Colonic mucosa (tissue), 4 donors: ENCODE data around the gene RBM45. TPM values are rescaled to one million over a fixed set of nuclear protein-coding genes. Genes with fewer than 3 reads are reported as not detected.

ENCODE experiments used
- DNase-seq: peaks from one replicate; pipeline ENCODE4 v3.0.0-alpha.2; 2020
- H3K27ac ChIP-seq: fragments of 200-600 bp; one replicate; pipeline ENCODE4 v1.8.0; 2021
- H3K27me3 ChIP-seq: fragments of 200-600 bp; one replicate; pipeline ENCODE4 v1.8.0; 2021
- H3K36me3 ChIP-seq: fragments of 200-600 bp; one replicate; pipeline ENCODE4 v1.8.0; 2021
- H3K4me1 ChIP-seq: fragments of 200-600 bp; one replicate; pipeline ENCODE4 v1.8.0; 2021; ENCODE audit warnings: mild to moderate bottlenecking
- H3K4me3 ChIP-seq: fragments of 200-600 bp; one replicate; pipeline ENCODE4 v1.8.0; 2021
- H3K9ac ChIP-seq, 2 donors: one replicate each; pipeline ENCODE4 v1.7.0; 2013; ENCODE audit warnings: control low read depth in 2 of 2, low read depth in 2 of 2, low read length in 2 of 2
- H3K9me3 ChIP-seq: fragments of 200-600 bp; one replicate; pipeline ENCODE4 v1.8.0; 2021
- CTCF ChIP-seq: fragments of 200-600 bp; IDR thresholded peaks from one replicate; pipeline ENCODE4 v1.8.0; 2022; ENCODE audit warnings: antibody characterized with exemption, mild to moderate bottlenecking
- intact Hi-C: fragments of 100-400 bp; cut with DNase I; formaldehyde crosslinking; loops from one replicate; pipeline ENCODE4 v1.14.1; 2022
- total RNA-seq, 2 donors: library from RNA; stranded (reverse); fragmentation: NEBNext Ultra II Directional in 1 of 2; extraction: Animal tissue kit (Norgen Biotek cat#: 25700) in 1 of 2; gene quantifications; one replicate each; pipeline ENCODE4 v1.2.1, GENCODE V29; 2021
- donor health status: healthy.
- donor health status: DM: no; HTN: no; CAD: no.
- donor health status: DM: no; HTN: no; CAD: no.

RBM45 gene
- total RNA-seq, 2 donors from 2014 or later, result 12.1 to 12.7 TPM

GRCh38 chr2:178109813-178110212 is 2.4 kb upstream of the RBM45 start:
- Histone ChIP-seq H3K9ac (no peak overlapping the region), H3K9me3 (no peaks in the 10 kb centered on the region), H3K4me1 (peaks cover 4% of the 10 kb centered on the region), H3K27me3 (no peaks in the 10 kb centered on the region), H3K27ac (no peak overlapping the region), H3K36me3 (no peaks in the 10 kb centered on the region), H3K4me3 (no peak overlapping the region)
- no peak for DNase-seq
- peak; percentile 53 for TF ChIP-seq CTCF
- intact Hi-C loops, result loop anchor here (5.0 kb wide), 2 partner anchors 128 to 307 kb away; no protein-coding TSS in a partner anchor

- Histone ChIP-seq H3K36me3 (no peaks in the 10 kb centered on the region), H3K9me3 (no peaks in the 10 kb centered on the region), H3K27ac (no peak overlapping the region), H3K4me3 (no peak overlapping the region), H3K4me1 (peaks cover 4% of the 10 kb centered on the region), H3K27me3 (no peaks in the 10 kb centered on the region), H3K9ac (no peak overlapping the region)
- DNase-seq, result no peak
- intact Hi-C loops, result loop anchor here (5.0 kb wide), 2 partner anchors 128 to 307 kb away; no protein-coding TSS in a partner anchor
- TF ChIP-seq CTCF, result no peak
Observed at GRCh38 chr2:178110681-178111080, 1.6 kb upstream of the RBM45 start.

GRCh38 chr2:178111743-178112142 is 494 bp upstream of the RBM45 start:
- no peak overlapping the region for H3K27ac ChIP-seq
- no peaks in the 10 kb centered on the region for H3K9me3 ChIP-seq
- DNase-seq, result no peak
- H3K9ac ChIP-seq, result no peak overlapping the region
- no peaks in the 10 kb centered on the region for H3K27me3 ChIP-seq
- H3K4me3 ChIP-seq, result no peak overlapping the region
- peaks cover 4% of the 10 kb centered on the region for H3K4me1 ChIP-seq
- no peak for TF ChIP-seq CTCF
- intact Hi-C loops, result loop anchor here (5.0 kb wide), 2 partner anchors 129 to 306 kb away; no protein-coding TSS in a partner anchor
- no peaks in the 10 kb centered on the region for H3K36me3 ChIP-seq

- TF ChIP-seq CTCF, result no peak
- Histone ChIP-seq H3K27me3 (no peaks in the 10 kb centered on the region), H3K36me3 (no peaks in the 10 kb centered on the region), H3K9me3 (no peaks in the 10 kb centered on the region), H3K4me3 (no peak overlapping the region), H3K27ac (no peak overlapping the region), H3K9ac (no peak overlapping the region), H3K4me1 (peaks cover 4% of the 10 kb centered on the region)
- intact Hi-C loops, result loop anchor here (5.0 kb wide), 2 partner anchors 132 to 303 kb away; no protein-coding TSS in a partner anchor
- DNase-seq, result no peak
Observed at GRCh38 chr2:178114462-178114861, 2.2 kb downstream of the RBM45 start.

- Histone ChIP-seq H3K4me3 (no peak overlapping the region), H3K9me3 (no peaks in the 10 kb centered on the region), H3K9ac (no peak overlapping the region), H3K4me1 (peaks cover 4% of the 10 kb centered on the region), H3K27ac (no peak overlapping the region), H3K36me3 (no peaks in the 10 kb centered on the region), H3K27me3 (no peaks in the 10 kb centered on the region)
- intact Hi-C loops, result no loop called here
- no peak for TF ChIP-seq CTCF
- no peak for DNase-seq
Observed at GRCh38 chr2:178115271-178115670, 3.0 kb downstream of the RBM45 start.
